ENCODE data around the gene CACNA1I. TPM values are rescaled to one million over a fixed set of nuclear protein-coding genes. Genes with fewer than 3 reads are reported as not detected.

Gene CACNA1I
- total and polyA plus RNA-seq, 9 donors = 0.02 to 0.23 (median 0.09) TPM; not detected in 1

- Histone ChIP-seq H3K4me1 (ENCODE audit: insufficient read depth) (peaks cover 19% of the 10 kb centered on the region), H3K27ac (no peak overlapping the region), H3K4me3 (no peak overlapping the region), H3K9me3 (no peaks in the 10 kb centered on the region), H3K36me3 (no peaks in the 10 kb centered on the region), H3K27me3 (no peaks in the 10 kb centered on the region)
- intact Hi-C loops (cut with DNase I) = loop anchor here (5.0 to 10.0 kb wide), 7 partner anchors 123 to 663 kb away; partner anchors contain the start of genes RPL3 (in 2 of the 4), CBX7 (in 1 of the 4) and SYNGR1 (in 1 of the 4)
- TF ChIP-seq CTCF (IDR thresholded peaks at IDR 0.05) (no peak), POLR2A (IDR thresholded peaks at IDR 0.05) (no peak), EP300 (IDR thresholded peaks at IDR 0.05) (no peak)
- WGBS, 3 donors = 54 to 70% (median 59%) methylated on average over 11 to 12 of the region's 12 CpGs
- peak in 2 of 5 donors; percentile 25 to 44 for DNase-seq
Observed at GRCh38 chr22:39528080-39528661, 42.4 kb upstream of the CACNA1I start.

- TF ChIP-seq CTCF (IDR thresholded peaks at IDR 0.05) (peak; percentile 86 to 99 (median 95)), POLR2A (IDR thresholded peaks at IDR 0.05) (peak; percentile 67), EP300 (IDR thresholded peaks at IDR 0.05) (no peak)
- Histone ChIP-seq H3K4me3 (no peak overlapping the region), H3K27me3 (no peaks in the 10 kb centered on the region), H3K36me3 (no peaks in the 10 kb centered on the region), H3K4me1 (ENCODE audit: insufficient read depth) (peaks cover 19% of the 10 kb centered on the region), H3K27ac (no peak overlapping the region), H3K9me3 (no peaks in the 10 kb centered on the region)
- intact Hi-C loops (cut with DNase I) = loop anchor here (5.0 to 10.0 kb wide), 7 partner anchors 124 to 664 kb away; partner anchors contain the start of genes RPL3 (in 2 of the 4), CBX7 (in 1 of the 4) and SYNGR1 (in 1 of the 4)
- 24 to 34% (median 31%) methylated on average over 31 to 32 of the region's 32 CpGs for WGBS, 3 donors
- DNase-seq = peak; percentile 84 to 92 (median 91)
Observed at GRCh38 chr22:39528681-39529486, 41.7 kb upstream of the CACNA1I start.

- Histone ChIP-seq H3K36me3 (no peaks in the 10 kb centered on the region), H3K27me3 (no peaks in the 10 kb centered on the region), H3K4me3 (no peak overlapping the region), H3K9me3 (no peaks in the 10 kb centered on the region), H3K4me1 (ENCODE audit: insufficient read depth) (peaks cover 16% of the 10 kb centered on the region), H3K27ac (no peak overlapping the region)
- intact Hi-C loops (cut with DNase I) = loop anchor here (5.0 to 10.0 kb wide), 7 partner anchors 125 to 665 kb away; partner anchors contain the start of genes RPL3 (in 2 of the 4), CBX7 (in 1 of the 4) and SYNGR1 (in 1 of the 4)
- TF ChIP-seq EP300 (IDR thresholded peaks at IDR 0.05) (no peak), POLR2A (IDR thresholded peaks at IDR 0.05) (no peak), CTCF (IDR thresholded peaks at IDR 0.05) (no peak)
- 46 to 59% (median 52%) methylated on average over 17 of the region's 17 CpGs for WGBS, 3 donors
- no peak for DNase-seq
Observed at GRCh38 chr22:39529487-39529851, 41.1 kb upstream of the CACNA1I start.

GRCh38 chr22:39530116-39530515, 40.4 kb upstream of the CACNA1I start:
- Histone ChIP-seq H3K4me3 (no peak overlapping the region), H3K27ac (no peak overlapping the region), H3K27me3 (no peaks in the 10 kb centered on the region), H3K9me3 (no peaks in the 10 kb centered on the region), H3K36me3 (no peaks in the 10 kb centered on the region), H3K4me1 (ENCODE audit: insufficient read depth) (peaks cover 14% of the 10 kb centered on the region)
- WGBS, 3 donors = 75 to 78% (median 77%) methylated on average over 6 of the region's 6 CpGs
- intact Hi-C loops (cut with DNase I) = loop anchor here (5.0 to 10.0 kb wide), 4 partner anchors 213 to 817 kb away; partner anchors contain the start of genes ADSL (in 1 of the 4) and RPL3 (in 1 of the 4)
- no peak for DNase-seq
- TF ChIP-seq POLR2A (IDR thresholded peaks at IDR 0.05) = no peak
- TF ChIP-seq CTCF (IDR thresholded peaks at IDR 0.05) = no peak
- TF ChIP-seq EP300 (IDR thresholded peaks at IDR 0.05) = no peak
